ENCODE measurements around the gene NRL.

The NRL gene

GRCh38 chr14:24065408-24065807, 49.3 kb downstream of the NRL start:
- DNase-seq: no peak

DNA sequence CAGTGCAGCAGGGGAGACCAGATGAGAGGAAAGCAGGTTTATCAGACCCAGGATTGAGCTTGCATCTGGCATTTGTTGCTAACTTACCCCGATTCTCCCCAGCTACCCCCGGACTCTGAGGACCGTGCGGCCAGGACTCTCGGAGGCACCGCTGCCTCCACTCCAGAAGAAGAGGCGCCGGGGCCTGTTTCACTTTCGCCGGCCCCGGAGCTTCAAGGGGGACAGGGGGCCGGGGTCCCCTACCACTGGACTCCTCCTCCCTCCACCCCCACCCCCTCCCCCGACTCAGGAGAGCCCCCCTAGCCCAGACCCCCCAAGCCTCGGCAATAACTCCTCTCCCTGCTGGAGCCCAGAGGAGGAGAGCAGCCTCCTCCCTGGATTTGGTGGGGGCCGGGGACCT, 49.9 kb downstream of the NRL start:
- no peak for DNase-seq

DNA sequence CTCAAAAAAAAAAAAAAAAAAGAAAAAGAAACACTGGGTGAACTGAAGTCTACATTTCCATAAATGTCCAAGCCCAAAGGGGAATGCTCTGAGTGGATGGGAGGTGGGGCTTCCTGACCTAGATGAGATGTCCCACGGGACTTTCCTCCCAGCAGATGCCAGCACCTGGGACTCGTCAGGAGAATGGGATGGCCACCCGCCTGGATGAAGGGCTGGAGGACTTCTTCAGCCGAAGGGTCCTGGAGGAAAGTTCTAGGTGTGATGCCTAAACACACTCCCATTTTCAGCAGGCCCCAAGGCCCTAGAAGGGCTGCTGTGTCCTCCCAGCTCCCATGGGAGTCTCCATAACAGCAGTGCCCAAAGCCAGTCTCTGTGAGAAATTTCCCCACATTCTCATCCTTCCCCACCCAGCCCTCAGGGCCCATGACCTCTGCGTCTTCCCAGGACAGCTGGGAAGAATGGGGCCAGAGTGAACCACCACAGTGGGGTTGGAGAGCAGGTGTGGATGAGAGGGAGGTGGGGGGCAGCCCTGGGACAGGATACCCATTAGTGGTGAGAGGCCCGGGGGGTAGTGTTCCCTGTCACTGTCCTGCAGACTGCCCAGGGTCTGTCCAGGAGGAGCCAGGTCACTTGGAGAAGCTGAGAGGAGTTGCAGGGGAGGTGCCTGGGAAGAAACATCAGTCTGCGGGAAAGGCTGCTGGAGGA, 50.5 kb downstream of the NRL start:
- DNase-seq: no peak

GRCh38 chr14:24063263-24063836, 51.4 kb downstream of the NRL start:
- no peak for DNase-seq

DNA sequence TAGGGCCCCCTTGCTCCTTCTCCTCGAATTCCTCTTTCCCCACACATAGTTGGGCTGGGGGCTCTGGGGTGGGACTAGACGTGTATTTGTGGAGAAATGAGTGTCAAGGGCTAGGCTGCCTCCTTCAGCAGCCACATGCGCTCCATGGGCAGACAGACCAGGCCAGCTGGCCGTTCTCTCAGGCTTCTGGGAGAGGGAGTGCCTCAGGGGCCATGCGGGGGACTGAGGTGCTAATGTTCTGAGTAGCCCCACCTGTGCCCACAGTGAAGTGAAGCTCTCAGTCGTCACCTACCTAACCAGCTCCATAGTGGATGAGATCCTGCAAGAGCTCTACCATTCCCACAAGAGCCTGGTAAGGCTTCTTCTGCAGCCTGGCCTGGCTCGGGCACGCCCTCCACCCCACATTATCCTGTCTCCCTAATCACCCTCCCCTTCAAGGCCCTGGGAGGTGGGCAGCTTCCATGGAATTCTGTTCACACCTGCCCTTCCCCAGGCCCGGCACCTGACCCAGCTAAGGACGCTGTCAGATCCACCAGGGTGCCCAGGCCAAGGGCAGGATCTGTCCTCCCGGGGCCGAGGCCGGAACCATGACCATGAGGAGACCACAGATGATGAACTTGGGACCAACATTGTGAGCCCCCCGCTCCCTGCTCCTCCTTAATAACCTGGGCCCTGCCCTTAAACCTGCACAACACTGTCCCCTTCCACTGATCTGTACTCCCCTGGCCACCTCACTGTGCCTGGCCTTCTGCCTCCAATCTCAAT, 52.4 kb downstream of the NRL start:
- no peak for DNase-seq

DNA sequence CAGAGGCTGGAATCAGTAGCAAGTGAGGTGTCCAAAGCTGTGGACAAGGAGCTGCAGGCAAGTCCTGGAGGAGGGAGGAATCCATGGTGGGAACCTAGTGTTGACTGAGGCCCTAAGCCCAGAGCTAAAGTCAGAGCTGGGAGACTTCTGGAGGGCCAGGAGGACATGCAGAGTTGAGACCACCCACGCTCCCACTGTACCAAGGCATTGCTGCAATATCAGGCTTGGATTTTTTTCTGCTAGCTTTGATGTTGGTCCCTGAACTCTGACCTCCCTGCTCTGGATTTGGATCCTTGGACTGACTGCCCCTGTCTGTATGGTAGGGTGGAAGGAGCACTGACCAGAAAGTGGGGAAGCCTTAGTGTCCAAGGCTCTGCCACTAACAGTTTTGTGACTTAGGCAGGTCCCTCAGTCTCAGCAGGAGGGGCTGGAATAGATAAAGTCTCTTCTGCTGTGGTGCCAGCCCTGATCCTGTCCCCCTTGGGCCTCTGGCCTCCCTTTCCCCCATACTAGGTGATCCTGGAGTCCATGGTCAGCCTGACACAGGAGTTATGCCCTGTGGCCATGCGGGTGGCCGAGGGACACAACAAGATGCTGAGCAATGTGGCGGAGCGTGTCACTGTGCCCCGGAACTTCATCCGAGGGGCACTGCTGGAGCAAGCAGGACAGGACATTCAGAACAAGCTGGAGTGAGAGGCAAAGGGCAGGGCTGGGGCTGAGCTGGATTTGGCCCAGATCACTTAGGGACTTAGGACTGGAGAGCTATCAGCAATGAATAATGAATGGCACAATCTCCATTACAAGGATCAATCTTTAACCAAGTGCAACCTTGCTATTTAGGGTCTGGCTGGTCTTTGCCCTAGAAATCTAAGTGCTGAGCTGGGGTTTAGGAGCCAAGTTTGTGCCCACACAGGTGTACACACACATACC, 53.5 kb downstream of the NRL start:
- no peak for DNase-seq

GRCh38 chr14:24060443-24060842, 54.3 kb downstream of the NRL start:
- no peak for DNase-seq

DNA sequence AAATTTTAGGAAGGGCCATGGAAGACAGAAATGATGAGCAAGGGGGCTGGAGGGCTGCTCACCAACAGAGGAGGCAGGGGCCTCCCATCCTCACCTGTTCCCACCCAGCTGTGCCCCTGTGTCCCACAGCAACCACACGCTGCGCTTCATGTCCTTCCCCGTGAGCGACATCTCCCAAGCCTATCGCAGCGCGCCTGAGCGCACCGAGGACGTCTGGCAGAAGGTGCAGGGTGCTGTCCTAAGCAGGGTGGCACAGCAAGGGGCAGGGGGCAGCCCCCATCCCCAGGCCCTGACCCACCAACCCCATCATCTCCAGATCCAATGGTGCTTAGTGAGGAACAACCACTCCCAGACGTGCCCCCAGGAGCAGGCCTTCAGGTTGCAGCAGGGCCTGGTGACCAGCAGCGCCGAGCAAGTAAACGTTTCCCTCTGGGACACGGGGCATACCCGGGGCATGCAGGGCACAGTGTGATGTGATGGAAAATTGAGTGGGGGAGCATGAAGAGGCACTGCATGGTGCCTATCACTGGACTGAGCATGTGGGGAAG, 54.8 kb downstream of the NRL start:
- DNase-seq: no peak

DNA sequence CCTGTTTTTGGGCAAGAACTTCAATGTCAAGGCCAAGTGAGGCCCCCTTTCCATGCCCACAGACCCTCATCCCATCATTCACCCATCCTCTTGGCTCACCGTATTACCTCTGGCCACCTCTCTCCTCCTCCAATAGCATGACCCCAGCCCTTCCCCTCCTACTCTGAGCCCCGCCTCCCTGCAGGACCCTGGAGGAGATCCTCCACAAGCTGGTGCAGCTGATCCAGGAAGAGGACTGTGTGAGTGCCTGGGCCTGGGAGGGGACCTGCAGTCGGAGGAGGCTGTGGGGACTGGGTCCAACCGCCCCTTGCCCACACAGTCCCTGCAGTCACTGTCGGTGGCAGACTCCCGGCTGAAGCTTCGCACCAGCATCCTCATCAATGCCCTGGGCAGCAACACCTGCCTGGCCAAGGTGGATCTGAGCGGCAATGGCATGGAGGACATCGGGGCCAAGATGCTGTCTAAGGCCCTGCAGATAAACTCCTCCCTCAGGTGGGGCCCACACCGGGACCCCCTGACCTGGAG, 55.7 kb downstream of the NRL start:
- DNase-seq: no peak

DNA sequence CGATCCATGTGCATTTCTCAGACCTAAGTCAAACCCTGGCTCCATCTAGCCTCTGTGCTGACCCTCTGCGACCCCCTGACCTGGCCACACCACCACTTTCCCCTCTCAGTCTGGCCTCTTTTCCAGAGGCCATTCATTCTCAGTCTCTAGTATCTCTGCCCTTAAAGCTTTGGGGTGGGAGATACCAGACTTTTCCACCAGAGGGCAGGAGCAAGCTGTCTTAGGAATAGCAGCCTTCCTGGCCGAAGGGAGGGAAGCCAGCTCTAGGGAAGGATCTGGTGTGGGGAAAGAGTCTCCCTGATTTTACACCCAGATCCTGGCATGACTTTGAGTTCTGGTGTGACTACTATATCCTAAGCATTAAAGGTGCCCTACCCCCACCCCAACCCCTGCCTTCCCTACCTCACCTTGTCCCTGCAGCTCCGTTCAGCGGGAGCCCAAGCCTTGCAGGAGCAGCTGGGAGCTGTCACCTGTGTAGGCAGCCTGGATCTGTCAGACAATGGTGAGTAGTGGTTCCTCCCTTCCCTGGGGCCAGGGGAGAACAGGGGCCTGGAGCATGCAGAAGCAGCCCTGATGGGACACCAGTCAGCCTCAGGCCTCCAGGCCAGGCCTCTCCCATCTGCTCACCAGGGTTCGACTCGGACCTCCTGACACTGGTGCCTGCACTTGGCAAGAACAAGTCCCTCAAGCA, 56.3 kb downstream of the NRL start:
- peak; percentile 58 for DNase-seq

GRCh38 chr14:24057867-24058259, 56.9 kb downstream of the NRL start:
- DNase-seq: no peak

DNA sequence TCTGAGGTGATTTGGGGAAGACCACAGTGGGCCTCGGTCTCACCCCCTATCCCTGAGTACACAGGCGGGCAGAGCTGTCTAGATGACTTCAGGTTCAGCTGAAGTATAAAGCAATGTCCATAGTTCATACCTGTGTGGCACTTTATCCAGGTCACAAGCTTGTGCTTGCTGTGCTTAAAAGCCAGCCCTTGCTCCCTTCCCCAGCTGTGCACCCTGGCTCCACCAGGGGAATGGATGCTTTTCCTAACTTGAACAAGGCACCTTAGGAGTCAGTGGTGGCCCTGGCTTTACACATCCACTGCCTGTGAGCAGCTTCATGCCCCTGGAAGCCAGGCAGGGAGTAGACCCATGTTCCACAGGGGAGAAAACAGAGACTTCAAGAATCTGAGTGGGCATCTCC, 57.5 kb downstream of the NRL start:
- no peak for DNase-seq

DNA sequence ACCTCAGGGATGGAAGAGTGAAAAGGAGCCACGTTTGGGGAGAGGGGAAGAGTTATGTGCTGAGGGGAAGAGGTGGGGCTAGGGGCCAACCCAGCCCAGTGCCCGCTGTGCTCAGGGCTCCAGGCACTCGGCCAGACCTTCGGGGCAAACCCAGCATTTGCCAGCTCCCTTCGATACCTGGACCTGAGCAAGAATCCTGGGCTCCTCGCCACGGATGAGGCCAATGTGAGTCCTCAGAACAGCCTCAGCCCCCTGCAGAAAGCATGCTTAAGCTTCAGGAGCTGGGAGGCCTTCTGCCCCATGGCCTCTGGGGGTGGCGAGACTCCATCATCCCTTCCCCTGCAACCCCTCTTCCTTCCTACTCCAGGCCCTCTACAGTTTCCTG, 58.0 kb downstream of the NRL start:
- DNase-seq: no peak

DNA sequence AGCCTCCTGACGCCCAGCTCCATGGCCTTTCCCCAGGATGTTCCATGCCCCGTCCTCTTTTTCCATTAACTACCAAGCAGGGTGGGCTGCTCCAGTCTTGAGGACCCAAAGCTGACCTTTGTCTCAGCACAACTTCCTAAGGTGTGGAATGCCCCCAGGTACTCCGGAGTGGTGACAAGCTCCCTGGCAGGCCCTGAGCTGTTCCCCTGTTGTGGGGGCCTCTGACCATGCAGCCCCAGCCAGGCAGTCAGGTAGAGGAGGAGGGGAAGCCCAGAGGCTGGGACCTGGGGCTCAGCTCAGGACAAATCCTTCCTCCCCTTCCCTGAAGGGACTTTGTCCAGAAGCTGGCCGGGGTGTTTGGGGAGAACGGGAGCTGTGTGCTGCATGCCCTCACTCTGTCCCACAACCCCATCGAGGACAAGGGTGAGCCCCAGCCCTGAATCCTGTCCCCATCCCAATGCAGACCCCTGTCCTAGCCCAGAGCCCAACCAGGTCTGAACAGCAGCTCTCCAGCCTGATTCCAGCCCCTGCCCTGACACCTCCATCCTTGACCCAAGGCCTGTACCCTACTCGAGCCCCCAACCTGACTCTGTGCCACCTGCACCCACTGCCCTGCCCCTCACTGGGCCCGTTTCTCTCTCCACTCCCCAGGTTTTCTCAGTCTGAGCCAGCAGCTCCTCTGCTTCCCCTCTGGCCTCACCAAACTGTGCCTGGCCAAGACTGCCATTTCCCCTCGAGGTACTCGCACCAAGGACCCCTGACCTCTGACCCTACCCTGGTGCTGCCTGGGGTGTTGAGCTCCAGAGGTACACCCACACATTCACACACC, 58.6 kb downstream of the NRL start:
- no peak for DNase-seq

GRCh38 chr14:24054646-24055045, 60.1 kb downstream of the NRL start:
- DNase-seq: no peak

GRCh38 chr14:24054324-24054641, 60.5 kb downstream of the NRL start:
- DNase-seq: no peak

GRCh38 chr14:24053548-24054323, 61.0 kb downstream of the NRL start:
- DNase-seq: no peak

GRCh38 chr14:24052656-24053547, 61.8 kb downstream of the NRL start:
- DNase-seq: no peak

All from amniotic stem cell (primary cell).